Measurements from ENCODE around the gene ACOT13. TPM values are rescaled to one million over a fixed set of nuclear protein-coding genes. Genes with fewer than 3 reads are reported as not detected.

Gene ACOT13
- total and polyA plus RNA-seq, 2 donors (not counting 1 experiment from before 2014, with no cell fraction given), result 3.6 to 6.6 TPM

GRCh38 chr6:24662236-24662635 lies 4.6 kb upstream of the ACOT13 start:
- intact Hi-C loops (cut with micrococcal nuclease), result no loop called here
- Mint-ChIP-seq H3K27ac (no peak overlapping the region), H3K4me1 (peaks cover 38% of the 10 kb centered on the region), H3K4me3 (no peak overlapping the region), H3K27me3 (no peaks in the 10 kb centered on the region), H3K9me3 (ENCODE audit: insufficient read depth) (no peaks in the 10 kb centered on the region)
- Histone ChIP-seq H4K20me1 (ENCODE audit: control insufficient read depth, insufficient read depth, low read length, poor library complexity, severe bottlenecking) (no peaks in the 10 kb centered on the region), H2AFZ (ENCODE audit: insufficient read depth, low read depth, low read length, poor library complexity, severe bottlenecking) (no peak overlapping the region), H3K9ac (ENCODE audit: low read length) (no peak overlapping the region), H3K79me2 (ENCODE audit: control insufficient read depth, insufficient read depth, low read length) (peaks cover 24% of the 10 kb centered on the region), H3K27me3 (replicated peaks in 1 of 4; ENCODE audit: control extremely low read depth in 1 of 4, control insufficient read depth in 3 of 4, insufficient read depth in 4 of 4, low read length in 3 of 4) (no peaks in the 10 kb centered on the region), H3K9me3 (ENCODE audit: control extremely low read depth in 1 of 3, control insufficient read depth in 2 of 3, insufficient read depth in 1 of 3, low read length in 2 of 3) (no peaks in the 10 kb centered on the region), H3K36me3 (replicated peaks in 1 of 2; ENCODE audit: control extremely low read depth in 1 of 2, control insufficient read depth in 1 of 2, extremely low read depth in 1 of 2, insufficient read depth in 2 of 2, low read length in 1 of 2) (peaks cover 3 to 32% of the 10 kb centered on the region in 2 experiments), H3K4me2 (replicated peaks; ENCODE audit: low read depth, low read length, poor library complexity, severe bottlenecking) (no peak overlapping the region), H3K4me3 (ENCODE audit: control extremely low read depth in 1 of 5, extremely low read depth in 1 of 5, insufficient read depth in 1 of 5, low read depth in 2 of 5, low read length in 4 of 5) (no peak overlapping the region), H3K27ac (ENCODE audit: low read length in 2 of 2) (no peak overlapping the region), H3K4me1 (ENCODE audit: control insufficient read depth in 2 of 2, insufficient read depth in 2 of 2, low read length in 2 of 2) (peaks cover 13 to 16% of the 10 kb centered on the region in 2 donors)
- 100% methylated on average over 4 of the region's 10 CpGs for WGBS (ENCODE audit: insufficient coverage)
- ChIA-PET CTCF (interaction anchor here (1.6 kb wide), 1 partner anchor 82 kb away, joined by 3 read pairs; no protein-coding TSS in a partner anchor), POLR2A (no interaction called here)
- TF ChIP-seq, protein P1, sequence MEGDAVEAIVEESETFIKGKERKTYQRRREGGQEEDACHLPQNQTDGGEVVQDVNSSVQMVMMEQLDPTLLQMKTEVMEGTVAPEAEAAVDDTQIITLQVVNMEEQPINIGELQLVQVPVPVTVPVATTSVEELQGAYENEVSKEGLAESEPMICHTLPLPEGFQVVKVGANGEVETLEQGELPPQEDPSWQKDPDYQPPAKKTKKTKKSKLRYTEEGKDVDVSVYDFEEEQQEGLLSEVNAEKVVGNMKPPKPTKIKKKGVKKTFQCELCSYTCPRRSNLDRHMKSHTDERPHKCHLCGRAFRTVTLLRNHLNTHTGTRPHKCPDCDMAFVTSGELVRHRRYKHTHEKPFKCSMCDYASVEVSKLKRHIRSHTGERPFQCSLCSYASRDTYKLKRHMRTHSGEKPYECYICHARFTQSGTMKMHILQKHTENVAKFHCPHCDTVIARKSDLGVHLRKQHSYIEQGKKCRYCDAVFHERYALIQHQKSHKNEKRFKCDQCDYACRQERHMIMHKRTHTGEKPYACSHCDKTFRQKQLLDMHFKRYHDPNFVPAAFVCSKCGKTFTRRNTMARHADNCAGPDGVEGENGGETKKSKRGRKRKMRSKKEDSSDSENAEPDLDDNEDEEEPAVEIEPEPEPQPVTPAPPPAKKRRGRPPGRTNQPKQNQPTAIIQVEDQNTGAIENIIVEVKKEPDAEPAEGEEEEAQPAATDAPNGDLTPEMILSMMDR (IDR thresholded peaks at IDR 0.05), result no peak
- TF ChIP-seq EZH2 (IDR thresholded peaks at IDR 0.05; ENCODE audit: borderline replicate concordance, insufficient read depth, low read depth, low read length, poor library complexity, severe bottlenecking), result no peak
- ATAC-seq (ENCODE audit: low read depth) (no peak), DNase-seq (no peak)

- no CpG with 5 or more reads among the region's 1 CpG for WGBS (ENCODE audit: insufficient coverage)
- ChIA-PET POLR2A (no interaction called here), CTCF (interaction anchor here (1.6 kb wide), 1 partner anchor 82 kb away, joined by 3 read pairs; no protein-coding TSS in a partner anchor)
- H3K36me3 ChIP-seq (replicated peaks in 1 of 2; ENCODE audit: control extremely low read depth in 1 of 2, control insufficient read depth in 1 of 2, extremely low read depth in 1 of 2, insufficient read depth in 2 of 2, low read length in 1 of 2), result peaks cover 3 to 31% of the 10 kb centered on the region in 2 experiments
- H3K4me2 ChIP-seq (replicated peaks; ENCODE audit: low read depth, low read length, poor library complexity, severe bottlenecking), result no peak overlapping the region
- H3K27me3 Mint-ChIP-seq, result no peaks in the 10 kb centered on the region
- no peak overlapping the region for H3K4me3 Mint-ChIP-seq
- H3K27ac Mint-ChIP-seq, result no peak overlapping the region
- H3K4me1 ChIP-seq (ENCODE audit: control insufficient read depth in 2 of 2, insufficient read depth in 2 of 2, low read length in 2 of 2), result peaks cover 22% of the 10 kb centered on the region in 2 donors
- intact Hi-C loops (cut with micrococcal nuclease), result no loop called here
- H3K9me3 ChIP-seq (ENCODE audit: control extremely low read depth in 1 of 3, control insufficient read depth in 2 of 3, insufficient read depth in 1 of 3, low read length in 2 of 3), result no peaks in the 10 kb centered on the region
- H2AFZ ChIP-seq (ENCODE audit: insufficient read depth, low read depth, low read length, poor library complexity, severe bottlenecking), result no peak overlapping the region
- no peak overlapping the region for H3K27ac ChIP-seq (ENCODE audit: low read length in 2 of 2)
- no peak overlapping the region for H3K9ac ChIP-seq (ENCODE audit: low read length)
- TF ChIP-seq, protein P1 (IDR thresholded peaks at IDR 0.05), result no peak
- no peak for TF ChIP-seq EZH2 (IDR thresholded peaks at IDR 0.05; ENCODE audit: borderline replicate concordance, insufficient read depth, low read depth, low read length, poor library complexity, severe bottlenecking)
- peaks cover 41% of the 10 kb centered on the region for H3K4me1 Mint-ChIP-seq
- DNase-seq, result no peak
- H3K27me3 ChIP-seq (replicated peaks in 1 of 4; ENCODE audit: control extremely low read depth in 1 of 4, control insufficient read depth in 3 of 4, insufficient read depth in 4 of 4, low read length in 3 of 4), result no peaks in the 10 kb centered on the region
- no peaks in the 10 kb centered on the region for H4K20me1 ChIP-seq (ENCODE audit: control insufficient read depth, insufficient read depth, low read length, poor library complexity, severe bottlenecking)
- no peak for ATAC-seq (ENCODE audit: low read depth)
- H3K79me2 ChIP-seq (ENCODE audit: control insufficient read depth, insufficient read depth, low read length), result peaks cover 33% of the 10 kb centered on the region
- H3K4me3 ChIP-seq (ENCODE audit: control extremely low read depth in 1 of 5, extremely low read depth in 1 of 5, insufficient read depth in 1 of 5, low read depth in 2 of 5, low read length in 4 of 5), result no peak overlapping the region
- H3K9me3 Mint-ChIP-seq (ENCODE audit: insufficient read depth), result no peaks in the 10 kb centered on the region
Observed at GRCh38 chr6:24663189-24663588, 3.7 kb upstream of the ACOT13 start.
